Ascending aorta (tissue), 2 donors: ENCODE data around the gene DDIT4. TPM values are rescaled to one million over a fixed set of nuclear protein-coding genes. Genes with fewer than 3 reads are reported as not detected.

Source experiments
- DNase-seq, 2 donors: peaks; one replicate each; pipeline ENCODE4 v3.0.0-alpha.2; 2019; ENCODE audit warnings: low spot score in 2 of 2
- H3K27ac ChIP-seq, 2 donors: fragments of 200-600 bp; sonication (generic); one replicate each; pipeline ENCODE4 v1.5.1; 2016 to 2017; ENCODE audit warnings: mild to moderate bottlenecking in 1 of 2
- H3K27me3 ChIP-seq: fragments of 200-600 bp; sonication (generic); one replicate; pipeline ENCODE4 v1.5.1; 2017
- H3K36me3 ChIP-seq, 2 donors: fragments of 200-600 bp; sonication (generic); one replicate each; pipeline ENCODE4 v1.5.1; 2016
- H3K4me1 ChIP-seq, 2 donors: fragments of 200-600 bp; sonication (generic); one replicate each; pipeline ENCODE4 v1.5.1; 2016 to 2017; ENCODE audit warnings: mild to moderate bottlenecking in 1 of 2
- H3K4me3 ChIP-seq, 2 donors: fragments of 200-600 bp; sonication (generic); one replicate each; pipeline ENCODE4 v1.5.1; 2016 to 2017; ENCODE audit warnings: mild to moderate bottlenecking in 1 of 2
- H3K9me3 ChIP-seq, 2 donors: fragments of 200-600 bp; sonication (generic); one replicate each; pipeline ENCODE4 v1.5.1; 2016
- CTCF ChIP-seq, 3 experiments: fragments of 200-600 bp in 2 of 3; fragments of 450-650 bp in 1 of 3; sonication (generic) in 2 of 3; IDR thresholded peaks; one replicate each; pipeline ENCODE4 v1.5.1; 2016 to 2019; ENCODE audit warnings: antibody characterized with exemption in 3 of 3, mild to moderate bottlenecking in 1 of 3, moderate library complexity in 1 of 3
- intact Hi-C: fragments of 100-400 bp; cut with DNase I; formaldehyde crosslinking; loops from one replicate; pipeline ENCODE4 v1.15.1; 2023
- total RNA-seq: library from RNA; depleted of rRNA; stranded (reverse); fragments of >200 nt; gene quantifications from one replicate; pipeline ENCODE4 v1.1.0, GENCODE V29; 2016

DDIT4 gene
- total RNA-seq, 1 donor from 2014 or later: 394 TPM

- H3K27ac ChIP-seq: no peak overlapping the region
- H3K4me1 ChIP-seq: peaks cover 21 to 28% of the 10 kb centered on the region in 2 donors
- H3K4me3 ChIP-seq: no peak overlapping the region
- no peaks in the 10 kb centered on the region for H3K36me3 ChIP-seq
- H3K27me3 ChIP-seq: no peaks in the 10 kb centered on the region
- no peak for DNase-seq
- no peaks in the 10 kb centered on the region for H3K9me3 ChIP-seq
- intact Hi-C loops: no loop called here
- TF ChIP-seq CTCF (IDR thresholded peaks at IDR 0.05): no peak
These were observed 10.0 kb upstream of the DDIT4 start for GRCh38 chr10:72263613-72264241.

- H3K27ac ChIP-seq: no peak overlapping the region
- no peak for TF ChIP-seq CTCF (IDR thresholded peaks at IDR 0.05)
- H3K27me3 ChIP-seq: no peaks in the 10 kb centered on the region
- no peaks in the 10 kb centered on the region for H3K36me3 ChIP-seq
- H3K4me1 ChIP-seq: peaks cover 16 to 22% of the 10 kb centered on the region in 2 donors
- H3K9me3 ChIP-seq: no peaks in the 10 kb centered on the region
- no peak for DNase-seq
- intact Hi-C loops: no loop called here
- H3K4me3 ChIP-seq: no peak overlapping the region
These were observed 9.2 kb upstream of the DDIT4 start for GRCh38 chr10:72264536-72264935.

- DNase-seq: no peak
- Histone ChIP-seq H3K9me3 (no peaks in the 10 kb centered on the region), H3K27ac (no peak overlapping the region), H3K4me3 (no peak overlapping the region), H3K36me3 (no peaks in the 10 kb centered on the region), H3K4me1 (peaks cover 6 to 12% of the 10 kb centered on the region in 2 donors), H3K27me3 (no peaks in the 10 kb centered on the region)
- intact Hi-C loops: no loop called here
- TF ChIP-seq CTCF (IDR thresholded peaks at IDR 0.05): no peak
These were observed 8.2 kb upstream of the DDIT4 start for GRCh38 chr10:72265508-72265907.

- H3K36me3 ChIP-seq: no peaks in the 10 kb centered on the region
- no peaks in the 10 kb centered on the region for H3K27me3 ChIP-seq
- no peaks in the 10 kb centered on the region for H3K9me3 ChIP-seq
- peaks cover under 1 to 5% of the 10 kb centered on the region in 2 donors for H3K4me1 ChIP-seq
- TF ChIP-seq CTCF (IDR thresholded peaks at IDR 0.05): no peak
- H3K27ac ChIP-seq: no peak overlapping the region
- no peak for DNase-seq
- intact Hi-C loops: no loop called here
- no peak overlapping the region for H3K4me3 ChIP-seq
These were observed 7.5 kb upstream of the DDIT4 start for GRCh38 chr10:72265990-72266865.

- Histone ChIP-seq H3K4me1 (peaks cover 2 to 4% of the 10 kb centered on the region in 2 donors), H3K9me3 (no peaks in the 10 kb centered on the region), H3K4me3 (no peak overlapping the region), H3K27ac (no peak overlapping the region), H3K36me3 (no peaks in the 10 kb centered on the region), H3K27me3 (no peaks in the 10 kb centered on the region)
- no peak for TF ChIP-seq CTCF (IDR thresholded peaks at IDR 0.05)
- no peak for DNase-seq
- intact Hi-C loops: no loop called here
These were observed 6.3 kb upstream of the DDIT4 start for GRCh38 chr10:72267381-72267780.
